ENCODE measurements around the gene OTUD1.
"Not testable (repeated sequence)": the region's sequence is repeated elsewhere in the genome, so short reads cannot be mapped to it uniquely, and the experiment has no call there.

OTUD1 gene, protein sequence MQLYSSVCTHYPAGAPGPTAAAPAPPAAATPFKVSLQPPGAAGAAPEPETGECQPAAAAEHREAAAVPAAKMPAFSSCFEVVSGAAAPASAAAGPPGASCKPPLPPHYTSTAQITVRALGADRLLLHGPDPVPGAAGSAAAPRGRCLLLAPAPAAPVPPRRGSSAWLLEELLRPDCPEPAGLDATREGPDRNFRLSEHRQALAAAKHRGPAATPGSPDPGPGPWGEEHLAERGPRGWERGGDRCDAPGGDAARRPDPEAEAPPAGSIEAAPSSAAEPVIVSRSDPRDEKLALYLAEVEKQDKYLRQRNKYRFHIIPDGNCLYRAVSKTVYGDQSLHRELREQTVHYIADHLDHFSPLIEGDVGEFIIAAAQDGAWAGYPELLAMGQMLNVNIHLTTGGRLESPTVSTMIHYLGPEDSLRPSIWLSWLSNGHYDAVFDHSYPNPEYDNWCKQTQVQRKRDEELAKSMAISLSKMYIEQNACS

GRCh38 chr10:23438547-23439451 lies at the start of gene OTUD1:
Gene OTUD1 (plus strand): TSS chr10:23439075. CDS start chr10:23439458, 383 bp downstream.
- DNase-seq = peak; percentile 94

DNA sequence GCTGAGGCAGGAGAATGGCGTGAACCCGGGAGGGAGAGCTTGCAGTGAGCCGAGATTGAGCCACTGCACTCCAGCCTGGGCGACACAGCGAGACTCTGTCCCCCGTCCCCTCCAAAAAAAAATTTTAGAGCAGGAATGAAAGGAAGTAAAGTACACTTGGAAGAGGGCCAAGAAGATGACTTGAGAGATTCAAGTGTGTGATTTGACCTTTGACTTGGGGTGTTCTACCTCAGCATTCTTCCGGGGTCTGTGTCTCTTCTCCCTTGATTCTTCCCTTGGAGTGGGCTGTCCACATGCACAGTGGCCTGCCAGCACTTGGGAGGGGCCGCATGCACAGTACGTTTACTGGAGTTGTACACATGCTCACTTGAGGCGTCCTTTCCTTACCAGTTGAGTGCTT lies 48.5 kb upstream of the OTUD1 start:
- DNase-seq = not testable (repeated sequence)

DNA sequence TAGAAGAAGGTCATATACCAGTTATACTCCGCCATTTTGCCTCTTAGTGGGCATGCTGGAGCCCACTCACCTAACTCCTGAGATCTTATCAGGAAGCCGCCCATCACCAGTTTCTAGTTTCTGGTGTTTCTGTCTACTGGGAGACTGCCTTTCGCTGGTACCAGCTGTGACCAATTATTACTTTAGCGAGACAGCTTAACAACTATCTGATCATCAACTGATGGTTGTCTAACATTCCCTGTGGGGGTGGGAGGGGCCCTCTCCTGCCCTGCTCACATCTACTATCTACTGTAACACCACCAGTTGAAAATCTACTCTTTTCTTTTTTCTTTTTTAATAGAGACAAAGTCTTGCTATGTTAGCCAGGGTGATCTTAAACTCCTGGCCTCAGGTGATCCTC lies 48.1 kb upstream of the OTUD1 start:
- no peak for DNase-seq

DNA sequence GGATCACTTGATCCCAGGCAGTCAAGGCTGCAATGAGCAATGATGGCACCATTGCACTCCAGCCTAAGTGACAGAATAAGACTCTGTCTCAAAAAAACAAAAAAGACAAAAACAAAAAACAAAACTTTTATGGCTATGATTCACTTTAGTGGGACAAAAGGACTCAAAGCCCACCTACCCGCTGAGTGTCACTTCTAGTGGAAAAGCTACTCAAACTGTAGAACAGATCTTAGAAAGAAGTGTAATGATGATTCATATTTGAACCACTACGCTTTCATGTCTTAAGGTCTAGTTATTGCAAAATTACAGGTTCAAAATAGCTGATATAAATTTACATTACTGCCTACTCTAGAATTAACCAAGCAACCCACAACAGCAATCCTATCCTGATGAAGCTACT lies 47.1 kb upstream of the OTUD1 start:
- DNase-seq = peak; percentile 36

- DNase-seq = no peak
These were observed 43.9 kb upstream of the OTUD1 start for GRCh38 chr10:23395017-23395416.

DNA sequence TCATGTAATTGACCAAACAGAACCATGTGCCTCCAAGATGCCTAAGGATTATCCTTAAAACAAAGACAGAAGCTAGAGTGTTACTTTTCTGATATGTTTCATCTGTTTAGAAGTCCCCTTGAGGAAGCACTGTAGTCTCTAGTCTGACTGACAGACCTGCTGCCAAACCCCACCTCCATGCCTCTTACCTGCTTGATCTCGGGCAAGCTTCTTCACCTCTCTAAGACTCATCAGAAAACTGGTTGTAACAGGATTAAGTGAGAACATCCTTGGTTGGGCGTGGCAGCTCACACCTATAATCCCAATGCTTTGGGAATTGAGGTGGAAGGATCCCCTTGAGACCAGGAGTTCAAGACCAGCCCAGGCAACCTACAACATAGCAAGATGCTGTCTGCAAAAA lies 42.2 kb upstream of the OTUD1 start:
- no peak for DNase-seq

DNA sequence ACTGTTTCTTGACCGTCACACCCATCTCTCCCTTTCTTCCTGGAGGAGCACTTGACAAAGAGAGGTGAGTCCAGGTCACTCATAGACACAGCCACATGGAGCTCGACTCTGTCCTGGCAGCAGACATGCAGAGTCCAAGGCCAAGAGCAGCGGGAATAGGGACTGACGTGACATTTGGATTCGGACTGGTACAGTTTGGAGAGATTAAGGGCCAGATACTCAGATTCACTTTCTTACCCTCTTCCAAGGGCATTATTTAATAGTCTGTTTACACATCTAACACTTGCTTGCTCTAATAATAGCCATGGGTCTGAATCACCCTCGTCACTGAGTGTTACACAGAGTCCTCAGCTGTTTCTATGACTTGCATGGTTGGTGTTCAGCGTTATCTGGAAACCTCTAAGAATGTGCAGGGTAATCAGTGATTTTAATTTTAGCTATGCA lies 39.2 kb upstream of the OTUD1 start:
- no peak for DNase-seq

GRCh38 chr10:23402856-23403255 lies 36.0 kb upstream of the OTUD1 start:
- DNase-seq = no peak

GRCh38 chr10:23403278-23403677 lies 35.6 kb upstream of the OTUD1 start:
- DNase-seq = no peak

DNA sequence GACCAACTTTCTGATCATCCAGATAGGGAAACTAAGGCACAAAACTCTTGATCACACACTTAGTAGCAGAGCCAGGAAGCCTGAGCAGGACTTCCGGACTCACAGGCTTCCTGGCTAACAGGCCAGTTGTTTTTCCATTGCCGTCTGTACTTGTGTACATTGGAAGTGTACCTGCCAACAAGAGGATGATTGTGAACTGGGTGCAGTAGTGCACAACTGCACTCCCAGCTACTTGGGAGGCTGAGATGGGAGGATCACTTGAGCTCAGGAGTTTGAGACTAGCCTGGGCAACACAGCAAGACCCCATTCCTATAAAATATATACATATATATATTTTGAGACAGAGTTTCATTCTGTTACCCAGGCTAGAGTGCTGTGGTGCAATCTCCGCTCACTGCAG lies 35.2 kb upstream of the OTUD1 start:
- no peak for DNase-seq

GRCh38 chr10:23404461-23404980 lies 34.4 kb upstream of the OTUD1 start:
- DNase-seq = no peak

GRCh38 chr10:23405540-23405939 lies 33.3 kb upstream of the OTUD1 start:
- DNase-seq = no peak

DNA sequence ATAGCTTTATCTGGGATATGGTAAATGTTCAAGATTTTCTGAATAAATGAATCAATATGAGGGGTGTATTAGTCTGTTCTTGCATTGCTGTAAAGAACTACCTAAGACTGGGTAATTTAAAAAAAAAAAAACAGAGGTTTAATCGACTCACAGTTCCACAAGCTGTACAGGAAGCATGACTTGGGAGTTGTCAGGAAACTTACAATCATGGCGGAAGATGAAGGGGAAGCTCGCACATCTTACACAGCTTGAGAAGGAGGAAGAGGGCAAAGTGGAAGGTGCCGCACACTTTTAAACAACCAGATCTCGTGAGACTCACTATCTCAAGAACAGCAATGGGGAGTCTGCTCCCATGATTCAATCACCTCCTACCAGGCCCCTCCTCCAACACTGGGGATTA lies 32.5 kb upstream of the OTUD1 start:
- DNase-seq = no peak

- no peak for DNase-seq
These were observed 30.4 kb upstream of the OTUD1 start for GRCh38 chr10:23408330-23408976.

DNA sequence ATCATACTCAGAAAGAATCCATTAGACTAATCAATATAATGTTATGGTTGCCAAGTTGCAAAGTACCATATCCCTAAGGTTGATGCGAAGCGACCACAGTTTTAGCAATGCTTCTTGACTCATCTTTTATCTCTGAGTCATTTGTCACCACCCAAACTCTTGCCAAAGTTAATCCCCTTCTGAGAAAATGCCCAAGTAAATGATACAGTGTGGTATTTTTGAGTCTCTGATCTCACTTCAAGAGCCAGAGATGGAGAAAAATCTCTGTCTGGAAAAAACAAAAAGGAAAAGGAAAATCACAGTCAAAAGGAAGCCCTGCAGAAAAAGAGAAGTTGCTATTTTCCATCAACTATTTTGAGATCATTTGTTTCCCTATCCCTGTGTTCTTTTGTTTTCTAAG lies 26.7 kb upstream of the OTUD1 start:
- peak; percentile 30 for DNase-seq

DNA sequence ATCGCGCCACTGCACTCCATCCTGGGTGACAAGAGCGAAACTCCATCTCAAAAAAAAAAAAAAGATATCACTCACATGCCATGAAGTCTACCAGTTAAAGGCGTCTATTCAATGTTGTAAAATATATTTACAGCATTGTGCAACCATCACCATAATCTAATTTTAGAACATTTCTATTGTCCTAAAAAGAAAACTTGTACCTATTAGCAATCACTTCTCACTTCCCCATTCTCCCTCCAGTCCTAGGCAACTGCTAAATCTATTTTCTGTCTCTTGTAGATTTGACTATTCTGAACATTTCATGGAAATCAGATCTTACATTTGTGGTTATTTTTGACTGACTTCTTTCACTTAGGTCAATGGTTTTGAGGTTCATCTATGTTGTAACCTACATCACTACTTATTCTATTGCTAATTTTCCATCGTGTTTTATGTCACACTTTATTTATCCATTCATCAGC lies 25.2 kb upstream of the OTUD1 start:
- DNase-seq = no peak

DNA sequence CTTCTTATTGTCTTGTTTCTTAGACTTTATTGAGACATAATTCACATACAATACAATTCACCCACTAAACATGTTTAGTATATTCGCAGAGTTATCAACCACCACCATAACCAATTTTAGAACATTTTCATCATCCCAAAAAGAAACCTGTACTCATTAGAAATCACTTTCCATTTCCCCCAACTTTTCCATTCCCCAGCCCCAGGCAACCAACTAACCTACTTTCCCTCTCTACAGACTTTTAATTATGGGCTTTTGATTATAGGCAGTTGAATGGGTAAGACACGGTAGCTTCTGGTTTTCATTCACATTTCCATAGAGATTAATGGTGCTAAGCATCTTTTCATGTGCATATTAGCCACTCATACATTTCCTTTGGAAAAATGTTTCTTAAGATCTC lies 24.2 kb upstream of the OTUD1 start:
- no peak for DNase-seq

DNA sequence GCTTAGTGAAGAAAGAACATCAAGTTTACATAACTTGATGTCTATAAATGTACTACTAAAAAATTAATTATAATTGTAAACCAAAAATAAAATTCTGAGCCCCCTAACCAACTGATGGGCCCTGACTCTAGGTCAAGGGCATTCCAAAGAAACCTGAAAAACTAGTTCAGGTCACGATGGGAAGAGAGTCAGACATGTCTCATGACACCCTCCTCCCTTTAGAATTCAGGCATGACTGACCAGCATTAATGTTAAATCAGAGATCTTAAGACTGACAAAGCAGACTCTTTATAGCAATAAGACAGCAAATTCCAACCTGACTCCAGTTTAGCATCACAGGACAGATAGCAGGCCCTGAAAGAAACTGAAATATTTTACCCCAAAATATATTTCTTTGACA lies 21.6 kb upstream of the OTUD1 start:
- DNase-seq = no peak

GRCh38 chr10:23418051-23418681 lies 20.7 kb upstream of the OTUD1 start:
- DNase-seq = no peak

DNA sequence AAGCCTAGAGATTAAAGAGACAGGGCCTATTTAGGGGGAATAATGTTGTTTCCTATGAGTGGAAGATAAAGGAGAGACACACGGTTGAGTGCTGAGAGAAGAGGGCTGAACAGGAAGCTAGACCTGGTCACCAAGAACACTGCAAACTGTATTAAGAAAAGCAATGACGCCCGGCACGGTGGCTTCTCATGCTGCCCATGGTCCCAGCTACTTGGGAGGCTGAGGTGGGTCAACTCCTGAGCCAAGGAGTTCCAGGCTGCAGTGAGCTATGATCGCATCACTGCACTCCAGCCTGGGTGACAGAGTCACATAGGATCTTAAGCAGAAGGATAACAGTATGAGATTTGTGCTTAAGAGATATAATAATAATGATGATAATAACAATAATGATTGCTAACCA lies 19.7 kb upstream of the OTUD1 start:
- no peak for DNase-seq

DNA sequence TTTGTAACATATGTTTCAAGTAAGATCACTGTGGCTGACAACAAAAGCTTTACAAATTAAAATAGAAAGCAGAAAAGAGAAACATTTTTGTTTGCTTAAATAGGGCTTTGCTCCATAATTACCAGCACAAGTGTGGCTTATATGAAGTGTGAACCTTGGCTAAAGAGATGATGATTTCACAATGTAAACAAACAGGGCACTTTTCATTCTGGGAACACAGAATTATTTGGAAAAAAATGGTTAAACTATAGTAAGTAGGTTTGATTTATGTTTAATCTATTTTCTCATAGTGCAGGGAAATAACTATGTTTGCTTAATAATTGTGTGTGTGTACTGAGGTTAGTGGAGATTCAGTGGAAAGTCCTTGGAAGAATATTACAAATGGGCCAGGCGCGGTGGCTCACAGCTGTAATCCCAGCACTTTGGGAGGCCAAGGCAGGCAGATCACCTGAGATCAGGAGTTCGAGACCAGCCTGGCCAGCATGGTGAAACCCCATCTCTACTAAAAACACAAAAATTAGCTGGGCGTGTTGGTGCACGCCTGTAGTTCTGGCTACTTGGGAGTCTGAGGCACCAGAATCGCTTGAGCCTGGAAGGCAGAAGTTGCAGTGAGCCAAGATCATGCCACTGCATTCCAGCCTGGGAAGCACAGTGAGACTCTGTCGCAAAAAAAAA lies 19.1 kb upstream of the OTUD1 start:
- no peak for DNase-seq

DNA sequence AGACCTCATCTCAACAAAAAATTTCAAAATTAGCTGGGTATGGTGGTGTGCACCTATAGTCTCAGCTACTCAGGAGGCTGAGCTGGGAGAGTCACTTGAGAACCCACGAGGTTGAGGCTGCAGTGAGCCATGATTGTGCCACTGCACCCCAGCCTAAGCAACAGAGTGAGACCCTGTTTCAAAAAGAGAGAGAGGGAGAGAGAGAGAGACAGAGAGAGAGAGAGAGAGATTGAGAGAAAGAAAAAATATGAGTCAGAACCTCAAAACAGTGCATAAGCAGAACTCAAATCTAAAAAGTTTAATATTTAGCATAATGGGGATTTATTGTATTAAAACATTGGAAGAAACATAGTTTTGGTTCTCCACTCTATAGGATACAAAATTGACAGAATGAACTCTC lies 17.5 kb upstream of the OTUD1 start:
- no peak for DNase-seq

All from activated CD4-positive, alpha-beta T cell treated with anti-CD3 and anti-CD28 coated beads for 48 hours (primary cell).